NT2/D1 (cell line): Measurements from ENCODE around the gene TENM4.

Source experiments
- SUZ12 ChIP-seq: IDR thresholded peaks from 2 replicates; pipeline ENCODE4 v1.6.1; 2011; ENCODE audit not compliant: insufficient read length, insufficient read depth; ENCODE audit errors: extremely low read depth
- YY1 ChIP-seq: IDR thresholded peaks from 2 replicates; pipeline ENCODE4 v1.6.1; 2011; ENCODE audit not compliant: insufficient read length, insufficient read depth
- ZNF274 ChIP-seq: IDR thresholded peaks from 2 replicates; pipeline ENCODE4 v1.6.1; 2011; ENCODE audit warnings: mild to moderate bottlenecking, low read depth, low read length

DNA sequence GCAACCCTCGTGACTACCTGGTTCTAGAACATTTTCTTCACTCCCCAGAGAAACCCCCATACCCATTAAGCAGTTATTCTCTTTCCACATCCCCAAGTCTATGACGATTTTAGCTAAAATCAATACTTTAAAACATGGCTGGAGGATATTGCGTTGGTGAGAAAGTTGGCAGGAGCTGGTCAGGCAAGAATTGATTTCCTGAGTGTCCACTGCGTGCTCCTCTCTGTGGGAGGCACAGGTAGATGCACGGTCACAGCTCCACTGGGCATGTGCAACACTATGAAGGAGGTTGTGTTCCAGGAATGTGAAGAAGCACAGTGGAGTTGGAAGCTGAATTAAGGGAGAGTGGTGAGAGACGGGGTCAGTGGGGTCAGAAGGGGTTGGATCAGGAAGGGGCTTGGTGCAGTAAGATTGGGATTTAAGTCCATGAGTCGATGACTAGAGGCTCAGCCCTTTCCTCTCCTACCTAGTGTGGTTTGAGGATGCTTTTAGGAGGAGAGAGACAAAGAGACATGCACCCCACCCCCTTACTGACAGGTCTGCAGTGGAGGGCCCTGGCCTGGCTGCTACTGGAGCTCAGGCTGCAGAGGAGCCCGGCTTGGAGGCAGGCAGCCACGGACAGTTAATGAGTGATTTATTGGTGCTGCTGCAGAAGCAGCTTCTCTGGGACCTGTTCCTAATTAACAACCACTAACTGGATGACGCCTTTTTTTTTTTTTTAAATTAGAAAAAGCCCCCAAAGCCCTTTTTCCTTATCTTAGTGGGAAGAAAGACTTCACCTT, 395.6 kb downstream of the TENM4 start:
- TF ChIP-seq SUZ12, result no peak
- no peak for TF ChIP-seq YY1
- no peak for TF ChIP-seq ZNF274
